Heart left ventricle (tissue), 16 donors: ENCODE data around the gene STAT3. TPM values are rescaled to one million over a fixed set of nuclear protein-coding genes. Genes with fewer than 3 reads are reported as not detected.
A peak's percentile ranks its signal among the peaks of the same experiment; 100 is the strongest.

Source experiments
- ATAC-seq, 4 donors: fragments of 200-7000 bp; cut with Tn5 transposase; one replicate each; pipeline ENCODE4 v1.9.1; 2020 to 2022; ENCODE audit warnings: moderate library complexity in 4 of 4, mild to moderate bottlenecking in 3 of 4, moderate number of reproducible peaks in 1 of 4
- DNase-seq, 5 donors: peaks; one replicate each; pipeline ENCODE4 v3.0.0-alpha.2; 2020
- H3K27ac ChIP-seq, 12 donors: fragments of 200-600 bp; sonication (generic) in 4 of 12; one replicate each; pipeline versions ENCODE4 v1.5.0 to v1.8.0; 2016 to 2022; ENCODE audit warnings: mild to moderate bottlenecking in 2 of 12
- H3K27me3 ChIP-seq, 9 donors: fragments of 200-600 bp; sonication (generic) in 2 of 9; one replicate each; pipeline versions ENCODE4 v1.5.1 to v1.8.0; 2016 to 2022; ENCODE audit warnings: mild to moderate bottlenecking in 3 of 9
- H3K36me3 ChIP-seq, 9 donors: fragments of 200-600 bp; sonication (generic) in 2 of 9; one replicate each; pipeline versions ENCODE4 v1.5.0 to v1.8.0; 2018 to 2022; ENCODE audit warnings: mild to moderate bottlenecking in 2 of 9
- H3K4me1 ChIP-seq, 12 donors: fragments of 200-600 bp; sonication (generic) in 4 of 12; one replicate each; pipeline versions ENCODE4 v1.5.0 to v1.8.0; 2016 to 2022; ENCODE audit warnings: mild to moderate bottlenecking in 3 of 12
- H3K4me3 ChIP-seq, 12 donors: fragments of 200-600 bp; sonication (generic) in 4 of 12; one replicate each; pipeline versions ENCODE4 v1.5.0 to v1.8.0; 2017 to 2022; ENCODE audit warnings: mild to moderate bottlenecking in 9 of 12, moderate library complexity in 4 of 12
- H3K9me3 ChIP-seq, 12 donors: fragments of 200-600 bp; sonication (generic) in 4 of 12; one replicate each; pipeline versions ENCODE4 v1.5.0 to v1.8.0; 2016 to 2022; ENCODE audit warnings: mild to moderate bottlenecking in 1 of 12
- POLR2A ChIP-seq, 2 donors: fragments of 450-650 bp; IDR thresholded peaks; one replicate each; pipeline ENCODE4 v1.6.1; 2017; ENCODE audit warnings: antibody characterized with exemption in 2 of 2, mild to moderate bottlenecking in 2 of 2, moderate library complexity in 2 of 2
- WGBS, 4 donors: extraction: QIAGEN DNeasy Blood & Tissue Kit in 2 of 4; methylation state at CpG; one replicate each; pipeline versions ENCODE4 v1.1.5 to v1.1.7; 2013 to 2018; 5-methylcytosine and 5-hydroxymethylcytosine counted together
- intact Hi-C, 10 donors: fragments of 100-400 bp; cut with DNase I; formaldehyde crosslinking; loops; one replicate each; pipeline versions ENCODE4 v1.11.1 to v1.14.2; 2022
- polyA plus RNA-seq, 2 donors: library from polyadenylated mRNA; stranded (reverse); fragments of 200-250 nt; gene quantifications; one replicate each; pipeline ENCODE4 v1.2.3, GENCODE V29; 2013
- total RNA-seq, 9 donors: library from RNA; depleted of rRNA in 2 of 9; stranded (reverse); fragments of >200 nt in 2 of 9; fragmentation: NEBNext Ultra II Directional in 3 of 9; extraction: Animal tissue kit (Norgen Biotek cat#: 25700) in 3 of 9; gene quantifications; one replicate each; pipeline versions ENCODE4 v1.1.0 to v1.2.4, GENCODE V29; 2016 to 2023
- TF ChIP-seq, protein P1 (sequence below), 12 donors: fragments of 200-600 bp; sonication (generic) in 4 of 12; IDR thresholded peaks; one replicate each; pipeline versions ENCODE4 v1.5.0 to v1.8.0; 2018 to 2022; ENCODE audit warnings: antibody characterized with exemption in 12 of 12, mild to moderate bottlenecking in 5 of 12
- donor health status: ischemic (EF 13 %, LVEDD 7.1; RV severe dilation, severe dysfunction).
- donor health status: healthy with polysubstance abuse.
- donor health status: DM: no; HTN: yes; CAD: no.
- donor health status: DM: no; HTN: no; CAD: no.
- donor health status: ischemic (EF 25% LVEDD 6.9; RV normal size, moderate dysfunction).
- donor health status: ischemic (EF 25% LVEDD 5.7; RV mildly dilated, moderate dysfunction).
- donor health status: healthy.
- donor health status: DM: yes; HTN: yes; CAD: no.
- donor health status: ischemic (EF 35%, LVEDD 5.7; RV mildly dilated, moderate dysfunction).
- donor health status: nonischemic (EF 11% LVEDD 7.7; RV severe dilation, severe dysfunction).
- donor health status: DM: yes; HTN: yes; CAD: no.
- donor health status: PGD.
- donor health status: ischemic (EF 29% LVEDD 5.4; RV normal size, mild dysfunction).
- donor health status: nonischemic (EF 23%, LVEDD 6.1; RV moderate dilation, normal function).

Gene STAT3
- total and polyA plus RNA-seq, 11 donors = 36.0 to 614 (median 148) TPM

DNA sequence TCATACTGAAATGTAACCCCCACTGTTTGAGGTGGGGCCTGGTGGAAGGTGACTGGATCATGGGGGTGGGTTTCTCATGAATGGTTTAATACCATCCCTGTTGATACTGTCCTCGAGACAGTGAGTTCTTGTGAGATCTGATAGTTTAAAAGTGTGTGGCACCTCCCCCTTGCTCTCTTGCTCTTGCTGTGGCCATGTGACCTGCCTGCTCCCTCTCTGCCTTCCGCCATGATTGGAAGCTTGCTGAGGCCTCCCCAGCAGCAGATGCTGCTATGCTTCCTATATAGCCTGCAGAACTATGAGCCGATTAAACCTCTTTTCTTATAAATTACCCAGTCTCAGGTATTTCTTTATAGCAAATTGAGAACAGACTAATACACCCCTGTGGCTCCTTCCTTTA is 40.6 kb downstream of the STAT3 start:
- Histone ChIP-seq H3K4me1 (peaks cover 4 to 62% (median 33%) of the 10 kb centered on the region in 12 donors), H3K36me3 (peaks cover 0 to 55% (median 42%) of the 10 kb centered on the region in 9 donors), H3K27ac (peak overlapping the region in 9 of 12 donors; percentile 9 to 71 (median 25)), H3K9me3 (no peaks in the 10 kb centered on the region), H3K4me3 (no peak overlapping the region), H3K27me3 (no peaks in the 10 kb centered on the region)
- TF ChIP-seq POLR2A (IDR thresholded peaks at IDR 0.05) = no peak
- TF ChIP-seq, protein P1, sequence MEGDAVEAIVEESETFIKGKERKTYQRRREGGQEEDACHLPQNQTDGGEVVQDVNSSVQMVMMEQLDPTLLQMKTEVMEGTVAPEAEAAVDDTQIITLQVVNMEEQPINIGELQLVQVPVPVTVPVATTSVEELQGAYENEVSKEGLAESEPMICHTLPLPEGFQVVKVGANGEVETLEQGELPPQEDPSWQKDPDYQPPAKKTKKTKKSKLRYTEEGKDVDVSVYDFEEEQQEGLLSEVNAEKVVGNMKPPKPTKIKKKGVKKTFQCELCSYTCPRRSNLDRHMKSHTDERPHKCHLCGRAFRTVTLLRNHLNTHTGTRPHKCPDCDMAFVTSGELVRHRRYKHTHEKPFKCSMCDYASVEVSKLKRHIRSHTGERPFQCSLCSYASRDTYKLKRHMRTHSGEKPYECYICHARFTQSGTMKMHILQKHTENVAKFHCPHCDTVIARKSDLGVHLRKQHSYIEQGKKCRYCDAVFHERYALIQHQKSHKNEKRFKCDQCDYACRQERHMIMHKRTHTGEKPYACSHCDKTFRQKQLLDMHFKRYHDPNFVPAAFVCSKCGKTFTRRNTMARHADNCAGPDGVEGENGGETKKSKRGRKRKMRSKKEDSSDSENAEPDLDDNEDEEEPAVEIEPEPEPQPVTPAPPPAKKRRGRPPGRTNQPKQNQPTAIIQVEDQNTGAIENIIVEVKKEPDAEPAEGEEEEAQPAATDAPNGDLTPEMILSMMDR (IDR thresholded peaks at IDR 0.05) = no peak
- ATAC-seq (peak in 1 of 4 donors; percentile 4), DNase-seq (no peak)
- intact Hi-C loops = loop anchor here in 4 of 10 donors (5.0 kb wide), 1 partner anchor 40 kb away; the partner anchor contains the start of gene STAT3 (in 4 of the 4)
- WGBS, 4 donors = 70 to 87% (median 79%) methylated on average over 3 of the region's 3 CpGs

DNA sequence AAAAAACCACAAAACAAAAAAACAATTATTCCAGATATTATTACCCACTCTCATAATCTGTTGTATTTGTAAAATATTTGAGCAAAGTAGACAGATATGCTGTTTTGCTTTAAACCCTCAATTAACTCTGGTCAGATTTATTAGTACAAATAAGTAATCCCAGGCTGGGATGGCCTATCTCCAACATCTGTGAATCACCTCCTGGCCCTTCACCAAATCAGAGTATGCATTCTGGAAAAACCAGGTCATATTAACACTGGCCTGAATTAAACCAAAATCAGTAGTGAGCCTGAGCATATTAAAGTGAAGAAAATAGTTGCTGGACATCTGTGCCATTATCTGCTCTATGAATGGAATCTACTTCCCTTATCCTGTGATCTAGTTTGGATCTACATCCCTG is 41.0 kb downstream of the STAT3 start:
- peak in 2 of 4 donors; percentile 32 to 45 for ATAC-seq
- no peak overlapping the region for H3K4me3 ChIP-seq
- intact Hi-C loops = loop anchor here in 4 of 10 donors (5.0 kb wide), 1 partner anchor 40 kb away; the partner anchor contains the start of gene STAT3 (in 4 of the 4)
- peak overlapping the region in 9 of 12 donors; percentile 9 to 71 (median 25) for H3K27ac ChIP-seq
- H3K9me3 ChIP-seq = no peaks in the 10 kb centered on the region
- peaks cover 0 to 59% (median 46%) of the 10 kb centered on the region in 9 donors for H3K36me3 ChIP-seq
- TF ChIP-seq, protein P1 (IDR thresholded peaks at IDR 0.05) = no peak
- peaks cover 4 to 62% (median 31%) of the 10 kb centered on the region in 12 donors for H3K4me1 ChIP-seq
- H3K27me3 ChIP-seq = no peaks in the 10 kb centered on the region
- DNase-seq = peak in 3 of 5 donors; percentile 36 to 44 (median 43)

DNA sequence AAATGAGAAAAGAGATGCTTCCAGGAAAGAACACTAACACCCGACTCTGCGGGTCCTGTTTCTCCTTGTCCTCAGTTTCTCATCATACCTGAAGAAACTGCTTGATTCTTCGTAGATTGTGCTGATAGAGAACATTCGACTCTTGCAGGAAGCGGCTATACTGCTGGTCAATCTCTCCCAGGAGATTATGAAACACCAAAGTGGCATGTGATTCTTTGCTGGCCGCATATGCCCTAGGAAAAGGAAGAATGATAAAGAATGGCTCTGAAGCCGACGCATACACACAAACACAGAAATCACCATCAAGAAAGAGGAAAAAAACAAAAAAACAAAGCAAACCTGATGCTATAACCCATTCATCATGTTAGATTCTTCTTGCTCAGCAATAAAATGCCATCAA is 41.8 kb downstream of the STAT3 start:
- TF ChIP-seq, protein P1 (IDR thresholded peaks at IDR 0.05) = no peak
- TF ChIP-seq POLR2A (IDR thresholded peaks at IDR 0.05) = no peak
- Histone ChIP-seq H3K36me3 (peaks cover 0 to 67% (median 53%) of the 10 kb centered on the region in 9 donors), H3K27ac (peak overlapping the region in 4 of 12 donors; percentile 0 to 71 (median 32)), H3K4me3 (no peak overlapping the region), H3K27me3 (no peaks in the 10 kb centered on the region), H3K9me3 (no peaks in the 10 kb centered on the region), H3K4me1 (peaks cover 4 to 68% (median 34%) of the 10 kb centered on the region in 12 donors)
- ATAC-seq = no peak
- intact Hi-C loops = loop anchor here in 4 of 10 donors (5.0 kb wide), 1 partner anchor 41 kb away; the partner anchor contains the start of gene STAT3 (in 4 of the 4)
- DNase-seq = no peak
- 84 to 91% (median 88%) methylated on average over 8 of the region's 8 CpGs for WGBS, 4 donors

DNA sequence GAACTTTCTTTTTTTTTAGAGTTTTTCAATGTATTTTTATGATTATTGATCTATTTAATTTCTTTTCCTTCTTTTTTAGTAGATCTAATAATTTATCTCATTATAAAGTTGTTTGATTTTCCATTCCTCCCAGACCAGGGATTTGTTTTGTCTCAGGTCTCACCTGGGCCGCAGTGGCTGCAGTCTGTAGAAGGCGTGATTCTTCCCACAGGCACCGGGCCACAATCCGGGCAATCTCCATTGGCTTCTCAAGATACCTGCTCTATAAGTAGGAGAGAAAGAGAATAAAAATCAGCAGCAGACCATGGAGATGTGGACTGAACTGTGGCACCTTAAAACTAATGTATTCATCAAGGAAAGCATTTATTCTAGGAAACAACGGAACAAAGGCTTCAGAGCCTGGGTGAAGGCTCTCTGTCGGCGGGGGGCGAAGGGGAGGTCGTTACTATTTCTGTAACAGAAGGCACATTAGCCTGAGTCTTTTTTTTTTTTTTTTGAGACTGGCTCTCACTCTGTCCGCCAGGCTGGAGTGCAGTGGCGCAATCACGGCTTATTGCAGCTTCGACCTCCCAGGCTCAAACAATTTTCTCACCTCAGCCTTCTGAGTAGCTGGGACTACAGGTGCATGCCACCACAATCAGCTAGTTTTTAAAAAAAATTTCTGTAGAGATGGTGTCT is 42.7 kb downstream of the STAT3 start:
- TF ChIP-seq, protein P1 (IDR thresholded peaks at IDR 0.05) = no peak
- TF ChIP-seq POLR2A (IDR thresholded peaks at IDR 0.05) = no peak
- H3K4me3 ChIP-seq = no peak overlapping the region
- H3K27ac ChIP-seq = peak overlapping the region in 2 of 12 donors; percentile 13 to 47
- intact Hi-C loops = loop anchor here in 4 of 10 donors (5.0 kb wide), 1 partner anchor 42 kb away; the partner anchor contains the start of gene STAT3 (in 4 of the 4)
- peak in 3 of 4 donors; percentile 56 to 66 (median 61) for ATAC-seq
- no peaks in the 10 kb centered on the region for H3K27me3 ChIP-seq
- peak in 1 of 5 donors; percentile 61 for DNase-seq
- peaks cover 0 to 74% (median 62%) of the 10 kb centered on the region in 9 donors for H3K36me3 ChIP-seq
- no peaks in the 10 kb centered on the region for H3K9me3 ChIP-seq
- WGBS, 4 donors = 67 to 76% (median 75%) methylated on average over 13 of the region's 13 CpGs
- H3K4me1 ChIP-seq = peaks cover 4 to 75% (median 35%) of the 10 kb centered on the region in 12 donors
